MCF 10A (cell line): ENCODE measurements around the gene HEATR3. TPM values are rescaled to one million over a fixed set of nuclear protein-coding genes. Genes with fewer than 3 reads are reported as not detected.

Experiments used
- BruUV-seq: library from RNA; stranded (reverse); fragments of 400-500 nt; replicated peaks from 2 replicates; lab custom pipeline; 2021; lab: Mats Ljungman, UMichigan
- CTCF ChIA-PET: fragments of 300-600 bp; sonication (Branson Sonifier 250); formaldehyde crosslinking; extraction: SDS; loops from one replicate; lab custom pipeline; 2021; ENCODE audit warnings: antibody characterized with exemption, inconsistent platforms; lab: Yijun Ruan, JAX
- POLR2A ChIA-PET: fragments of 300-600, 350-650 bp; sonication (Branson Sonifier 250); formaldehyde crosslinking; extraction: SDS; loops from one replicate; lab custom pipeline; 2020; ENCODE audit warnings: antibody characterized with exemption, inconsistent platforms; lab: Yijun Ruan, JAX
- DNase-seq: peaks from one replicate; pipeline ENCODE4 v3.0.0-alpha.2; 2018; ENCODE audit not compliant: unreplicated experiment
- H3K27ac Mint-ChIP-seq: one replicate; pipeline ENCODE4 v1.8.0; 2022; ENCODE audit warnings: mild to moderate bottlenecking, low read depth, mixed read lengths; ENCODE audit not compliant: unreplicated experiment
- H3K27me3 Mint-ChIP-seq: one replicate; pipeline ENCODE4 v1.8.0; 2022; ENCODE audit warnings: mixed read lengths; ENCODE audit not compliant: insufficient read depth, unreplicated experiment
- H3K36me3 Mint-ChIP-seq: one replicate; pipeline ENCODE4 v1.8.0; 2022; ENCODE audit warnings: mild to moderate bottlenecking, moderate library complexity, mixed read lengths; ENCODE audit not compliant: insufficient read depth, unreplicated experiment
- H3K4me1 Mint-ChIP-seq: one replicate; pipeline ENCODE4 v1.8.0; 2022; ENCODE audit warnings: mixed read lengths; ENCODE audit not compliant: insufficient read depth, unreplicated experiment
- H3K4me3 Mint-ChIP-seq: one replicate; pipeline ENCODE4 v1.8.0; 2022; ENCODE audit warnings: mild to moderate bottlenecking, moderate library complexity, mixed read lengths; ENCODE audit not compliant: unreplicated experiment
- H3K9me3 Mint-ChIP-seq: one replicate; pipeline ENCODE4 v1.8.0; 2022; ENCODE audit warnings: mixed read lengths; ENCODE audit not compliant: unreplicated experiment
- intact Hi-C: fragments of 100-400 bp; cut with micrococcal nuclease; formaldehyde crosslinking; loops from 2 replicates; pipeline ENCODE4 v1.14.1; 2022
- total RNA-seq: library from RNA; stranded (reverse); gene quantifications from 2 replicates; pipeline ENCODE4 v1.2.3, GENCODE V29; 2022
- TF ChIP-seq, protein P1 (sequence below): fragments of 200-600 bp; IDR thresholded peaks from one replicate; pipeline ENCODE4 v1.8.0; 2022; ENCODE audit warnings: antibody characterized with exemption, mild to moderate bottlenecking; ENCODE audit not compliant: unreplicated experiment

Gene HEATR3
- total RNA-seq, 1 experiment from 2014 or later = 13.3 TPM

DNA sequence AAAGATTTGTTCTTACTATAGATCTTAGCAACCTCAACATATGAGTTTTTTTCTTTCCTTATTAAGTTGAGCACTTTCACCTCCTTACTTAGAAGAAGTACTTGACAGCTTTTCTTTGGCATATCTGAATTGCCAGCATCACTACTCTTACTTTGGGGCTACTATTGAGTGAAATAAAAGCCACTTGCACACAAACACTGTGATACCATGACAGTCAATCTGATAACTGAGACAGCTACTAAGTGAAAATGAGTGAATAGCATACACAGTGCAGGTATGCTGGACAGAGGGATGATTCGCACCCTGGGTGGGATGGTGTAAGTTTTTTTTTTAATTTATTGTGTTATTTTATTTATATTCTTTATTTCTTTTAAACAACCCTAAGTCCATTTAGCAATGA lies 73.8 kb downstream of the HEATR3 start:
- no peak overlapping the region for H3K4me3 Mint-ChIP-seq
- H3K27ac Mint-ChIP-seq = no peak overlapping the region
- TF ChIP-seq, protein P1, sequence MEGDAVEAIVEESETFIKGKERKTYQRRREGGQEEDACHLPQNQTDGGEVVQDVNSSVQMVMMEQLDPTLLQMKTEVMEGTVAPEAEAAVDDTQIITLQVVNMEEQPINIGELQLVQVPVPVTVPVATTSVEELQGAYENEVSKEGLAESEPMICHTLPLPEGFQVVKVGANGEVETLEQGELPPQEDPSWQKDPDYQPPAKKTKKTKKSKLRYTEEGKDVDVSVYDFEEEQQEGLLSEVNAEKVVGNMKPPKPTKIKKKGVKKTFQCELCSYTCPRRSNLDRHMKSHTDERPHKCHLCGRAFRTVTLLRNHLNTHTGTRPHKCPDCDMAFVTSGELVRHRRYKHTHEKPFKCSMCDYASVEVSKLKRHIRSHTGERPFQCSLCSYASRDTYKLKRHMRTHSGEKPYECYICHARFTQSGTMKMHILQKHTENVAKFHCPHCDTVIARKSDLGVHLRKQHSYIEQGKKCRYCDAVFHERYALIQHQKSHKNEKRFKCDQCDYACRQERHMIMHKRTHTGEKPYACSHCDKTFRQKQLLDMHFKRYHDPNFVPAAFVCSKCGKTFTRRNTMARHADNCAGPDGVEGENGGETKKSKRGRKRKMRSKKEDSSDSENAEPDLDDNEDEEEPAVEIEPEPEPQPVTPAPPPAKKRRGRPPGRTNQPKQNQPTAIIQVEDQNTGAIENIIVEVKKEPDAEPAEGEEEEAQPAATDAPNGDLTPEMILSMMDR = no peak
- no peaks in the 10 kb centered on the region for H3K4me1 Mint-ChIP-seq
- H3K27me3 Mint-ChIP-seq = no peaks in the 10 kb centered on the region
- no peak for DNase-seq
- H3K36me3 Mint-ChIP-seq = no peaks in the 10 kb centered on the region
- intact Hi-C loops = no loop called here
- H3K9me3 Mint-ChIP-seq = no peaks in the 10 kb centered on the region
- ChIA-PET POLR2A (interaction anchor here (0.7 kb wide), 1 partner anchor 64 kb away, joined by 3 read pairs; no protein-coding TSS in a partner anchor), CTCF (no interaction called here)
- no TSS peak for BruUV-seq

DNA sequence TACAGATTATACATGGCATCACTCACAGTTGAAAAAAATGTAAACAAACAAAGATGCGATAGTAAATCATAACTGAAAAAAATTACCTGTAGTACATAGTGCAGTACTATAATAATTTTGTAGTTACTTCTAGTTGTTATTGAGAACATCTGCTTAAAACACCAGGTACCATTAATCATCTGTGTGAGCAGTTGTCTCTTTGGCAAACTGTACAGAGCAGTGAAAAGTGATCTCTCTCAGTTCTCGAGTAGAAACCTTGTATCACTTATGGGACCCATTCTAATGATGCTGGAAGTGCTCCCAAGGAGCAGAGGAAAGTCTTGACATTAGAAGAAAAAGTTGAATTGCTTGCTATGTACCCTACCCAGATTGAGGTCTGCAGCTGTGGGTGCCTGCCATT lies 78.4 kb downstream of the HEATR3 start:
- no peaks in the 10 kb centered on the region for H3K36me3 Mint-ChIP-seq
- TF ChIP-seq, protein P1 = no peak
- no TSS peak for BruUV-seq
- ChIA-PET CTCF (no interaction called here), POLR2A (no interaction called here)
- no peaks in the 10 kb centered on the region for H3K27me3 Mint-ChIP-seq
- H3K4me1 Mint-ChIP-seq = no peaks in the 10 kb centered on the region
- intact Hi-C loops = no loop called here
- no peak overlapping the region for H3K27ac Mint-ChIP-seq
- DNase-seq = no peak
- no peaks in the 10 kb centered on the region for H3K9me3 Mint-ChIP-seq
- no peak overlapping the region for H3K4me3 Mint-ChIP-seq

DNA sequence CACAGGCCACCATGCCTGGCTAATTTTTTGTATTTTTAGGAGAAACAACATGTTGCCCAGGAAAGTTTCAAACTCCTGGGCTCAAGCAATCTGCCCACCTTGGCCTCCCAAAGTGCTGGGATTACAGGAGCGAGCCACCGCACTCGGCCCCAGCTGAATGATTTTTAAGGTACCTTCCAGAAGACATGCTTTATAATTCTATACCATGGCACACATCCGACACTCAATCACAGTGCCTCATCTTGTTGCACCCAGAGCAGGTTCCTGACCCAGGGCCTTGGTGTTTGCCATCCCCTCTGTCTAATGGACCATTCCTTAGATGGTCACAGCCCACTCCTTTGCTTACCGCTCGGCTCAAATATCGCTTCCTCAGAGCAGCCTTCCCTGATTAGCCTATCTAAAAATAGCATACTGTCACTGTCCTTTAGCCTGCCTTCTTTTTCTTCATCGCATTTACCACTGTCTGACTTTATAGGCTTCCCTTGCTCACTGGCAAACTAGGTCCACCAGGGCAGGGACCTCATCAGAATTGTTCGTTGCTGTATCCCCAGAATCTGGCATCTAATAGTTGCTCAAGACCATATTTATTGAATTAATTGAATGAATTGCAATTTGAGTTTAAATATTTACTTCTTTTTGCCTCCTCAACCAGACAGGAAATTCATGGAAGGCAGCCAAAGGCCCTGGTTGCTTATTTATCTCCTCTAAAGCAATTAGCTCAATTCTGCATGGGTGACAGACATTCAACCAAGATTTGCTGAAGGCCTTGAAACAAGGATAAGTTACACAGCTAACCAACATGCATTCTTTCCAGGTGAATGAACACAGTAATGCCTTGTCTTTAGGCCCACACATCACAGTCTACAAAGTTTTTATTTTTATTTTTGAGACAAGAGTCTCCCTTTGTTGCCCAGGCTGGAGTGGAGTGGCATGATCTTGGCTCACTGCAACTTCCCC lies 81.0 kb downstream of the HEATR3 start:
- BruUV-seq = no TSS peak
- no peak for DNase-seq
- no peak overlapping the region for H3K4me3 Mint-ChIP-seq
- ChIA-PET CTCF (interaction anchor here (0.6 kb wide), 1 partner anchor 373 kb away, joined by 3 read pairs; no protein-coding TSS in a partner anchor), POLR2A (no interaction called here)
- no peaks in the 10 kb centered on the region for H3K4me1 Mint-ChIP-seq
- intact Hi-C loops = no loop called here
- H3K9me3 Mint-ChIP-seq = no peaks in the 10 kb centered on the region
- no peaks in the 10 kb centered on the region for H3K27me3 Mint-ChIP-seq
- no peak overlapping the region for H3K27ac Mint-ChIP-seq
- H3K36me3 Mint-ChIP-seq = no peaks in the 10 kb centered on the region
- TF ChIP-seq, protein P1 = no peak

DNA sequence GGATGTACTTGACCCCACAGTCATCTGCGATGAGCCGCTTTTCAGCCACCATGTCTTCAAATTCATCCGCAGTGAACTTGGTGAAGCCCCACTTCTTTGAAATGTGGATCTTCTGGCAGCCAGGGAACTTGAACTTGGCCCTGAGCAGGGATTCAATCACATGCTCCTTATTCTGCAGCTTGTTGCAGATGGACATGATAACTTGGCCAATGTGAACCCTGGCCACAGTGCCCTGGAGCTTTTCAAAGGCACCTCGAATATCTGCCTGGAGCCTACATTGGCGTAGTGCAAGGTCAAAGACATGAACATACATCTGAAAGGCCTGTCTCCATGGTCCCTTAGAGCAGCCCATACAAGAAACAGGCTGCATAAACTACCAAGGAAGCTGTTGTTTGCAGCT lies 85.6 kb downstream of the HEATR3 start:
- TF ChIP-seq, protein P1 = no peak
- H3K27ac Mint-ChIP-seq = no peak overlapping the region
- H3K27me3 Mint-ChIP-seq = no peaks in the 10 kb centered on the region
- no peaks in the 10 kb centered on the region for H3K9me3 Mint-ChIP-seq
- DNase-seq = no peak
- ChIA-PET POLR2A (interaction anchor here (0.9 to 1.2 kb wide), 4 partner anchors 59 to 111 kb away, joined by 3 to 5 read pairs (median 4); no protein-coding TSS in a partner anchor), CTCF (interaction anchor here (0.6 to 1.3 kb wide), 4 partner anchors 10 to 696 kb away, joined by 3 to 5 read pairs (median 4); no protein-coding TSS in a partner anchor)
- H3K4me1 Mint-ChIP-seq = peaks cover 12% of the 10 kb centered on the region
- H3K36me3 Mint-ChIP-seq = no peaks in the 10 kb centered on the region
- BruUV-seq = no TSS peak
- intact Hi-C loops = loop anchor here (10.0 kb wide), 1 partner anchor 127 kb away; the partner anchor contains the start of gene CNEP1R1
- H3K4me3 Mint-ChIP-seq = no peak overlapping the region
